GM23338 (cell line): ENCODE measurements around the gene SERPINA1. TPM values are rescaled to one million over a fixed set of nuclear protein-coding genes. Genes with fewer than 3 reads are reported as not detected.

Experiments
- ATAC-seq: fragments of 200-7000 bp; cut with Tn5 transposase; 3 replicates; pipeline ENCODE4 v1.9.1; 2020
- DNase-seq: peaks from one replicate; pipeline ENCODE4 v3.0.0-alpha.2; 2015; ENCODE audit warnings: low spot score
- H2AFZ ChIP-seq: fragments of 200-600 bp; sonication (generic); 2 replicates; pipeline ENCODE4 v1.8.0; 2016; ENCODE audit warnings: antibody characterized with exemption, mild to moderate bottlenecking, moderate library complexity
- H3F3A ChIP-seq: fragments of 200-600 bp; sonication (generic); replicated peaks from 2 replicates; pipeline ENCODE4 v1.8.0; 2017; ENCODE audit warnings: antibody characterized with exemption, mixed run types, low read depth
- H3K27ac ChIP-seq: fragments of 200-600 bp; sonication (generic); 2 replicates; pipeline ENCODE4 v1.6.1; 2016; ENCODE audit warnings: low read depth
- H3K27me3 ChIP-seq: fragments of 200-600 bp; sonication (generic); 2 replicates; pipeline ENCODE4 v1.8.0; 2016; ENCODE audit warnings: mild to moderate bottlenecking, mixed run types, moderate library complexity; ENCODE audit not compliant: insufficient read depth
- H3K36me3 ChIP-seq: fragments of 200-600 bp; sonication (generic); 2 replicates; pipeline ENCODE4 v1.8.0; 2016; ENCODE audit warnings: mild to moderate bottlenecking; ENCODE audit not compliant: insufficient read depth
- H3K4me1 ChIP-seq: fragments of 200-600 bp; sonication (generic); 2 replicates; pipeline ENCODE4 v1.8.0; 2016; ENCODE audit warnings: mild to moderate bottlenecking, moderate library complexity; ENCODE audit not compliant: insufficient read depth
- H3K4me2 ChIP-seq: fragments of 200-600 bp; sonication (generic); 2 replicates; pipeline ENCODE4 v1.7.1; 2017; ENCODE audit warnings: mixed run types
- H3K4me3 ChIP-seq: fragments of 200-600 bp; sonication (generic); 2 replicates; pipeline ENCODE4 v1.6.1; 2016; ENCODE audit warnings: mixed run types
- H3K79me2 ChIP-seq: fragments of 200-600 bp; sonication (generic); replicated peaks from 2 replicates; pipeline ENCODE4 v1.8.0; 2017; ENCODE audit warnings: mild to moderate bottlenecking; ENCODE audit not compliant: insufficient read depth
- H3K9me2 ChIP-seq: fragments of 200-600 bp; sonication (generic); 2 replicates; pipeline ENCODE4 v1.8.0; 2017; ENCODE audit not compliant: insufficient read depth
- H4K20me1 ChIP-seq: fragments of 200-600 bp; sonication (generic); replicated peaks from 2 replicates; pipeline ENCODE4 v1.8.0; 2017; ENCODE audit warnings: mild to moderate bottlenecking; ENCODE audit not compliant: insufficient read depth
- H3K27ac Mint-ChIP-seq: 2 replicates; pipeline ENCODE4 v1.8.0; 2020; ENCODE audit warnings: inconsistent platforms, mild to moderate bottlenecking, moderate library complexity, mixed read lengths
- H3K27me3 Mint-ChIP-seq: 3 replicates; pipeline ENCODE4 v1.8.0; 2022; ENCODE audit warnings: low read depth, mild to moderate bottlenecking, moderate library complexity, mixed read lengths, inconsistent platforms; ENCODE audit not compliant: insufficient read depth, poor library complexity
- H3K36me3 Mint-ChIP-seq: 3 replicates; pipeline ENCODE4 v1.8.0; 2021; ENCODE audit warnings: low read depth, mild to moderate bottlenecking, inconsistent platforms, moderate library complexity, mixed read lengths
- H3K4me1 Mint-ChIP-seq: 3 replicates; pipeline ENCODE4 v1.8.0; 2020; ENCODE audit warnings: mild to moderate bottlenecking, inconsistent platforms, mixed read lengths
- H3K4me3 Mint-ChIP-seq: 3 replicates; pipeline ENCODE4 v1.8.0; 2021; ENCODE audit warnings: moderate library complexity, mild to moderate bottlenecking, inconsistent platforms, mixed read lengths
- H3K9me3 Mint-ChIP-seq: 3 replicates; pipeline ENCODE4 v1.8.0; 2020; ENCODE audit warnings: moderate library complexity, mild to moderate bottlenecking, inconsistent platforms, mixed read lengths
- CREB1 ChIP-seq: fragments of 250-450 bp; sonication (Bioruptor Pico); IDR thresholded peaks from 2 replicates; pipeline ENCODE4 v1.5.0; 2020; ENCODE audit warnings: low read depth, mild to moderate bottlenecking, moderate library complexity
- EZH2 ChIP-seq: fragments of 200-600 bp; sonication (generic); IDR thresholded peaks from one replicate; pipeline ENCODE4 v1.8.0; 2017; ENCODE audit warnings: antibody characterized with exemption, mild to moderate bottlenecking, low read depth; ENCODE audit not compliant: unreplicated experiment
- EZH2phosphoT487 ChIP-seq: fragments of 200-600 bp; sonication (generic); IDR thresholded peaks from one replicate; pipeline ENCODE4 v1.8.1; 2018; ENCODE audit warnings: antibody characterized with exemption; ENCODE audit not compliant: unreplicated experiment
- JUNB ChIP-seq: IDR thresholded peaks from one replicate; pipeline ENCODE4 v1.6.1; 2016; ENCODE audit warnings: antibody characterized with exemption; ENCODE audit not compliant: unreplicated experiment
- NANOG ChIP-seq: IDR thresholded peaks from 2 replicates; pipeline ENCODE4 v1.6.1; 2016; ENCODE audit warnings: antibody characterized with exemption, borderline replicate concordance
- POLR2AphosphoS5 ChIP-seq: IDR thresholded peaks from 2 replicates; pipeline ENCODE4 v1.6.1; 2016; ENCODE audit warnings: antibody characterized with exemption, low read depth
- STAT1 ChIP-seq: IDR thresholded peaks from one replicate; pipeline ENCODE4 v1.6.1; 2016; ENCODE audit warnings: antibody characterized with exemption; ENCODE audit not compliant: unreplicated experiment
- ZNF114 ChIP-seq: fragments of 250-450 bp; sonication (Bioruptor Pico); IDR thresholded peaks from 2 replicates; pipeline ENCODE4 v1.5.0; 2020; ENCODE audit warnings: mild to moderate bottlenecking, moderate library complexity
- ZNF331 ChIP-seq: fragments of 250-450 bp; sonication (Bioruptor Pico); IDR thresholded peaks from 2 replicates; pipeline ENCODE4 v1.5.0; 2020; ENCODE audit warnings: low read depth, mild to moderate bottlenecking, moderate library complexity
- polyA plus RNA-seq: library from polyadenylated mRNA; unstranded; fragments of >200 nt; fragmentation: Nextera tagmentation; extraction: Ambion mirVana; gene quantifications from 2 replicates; pipeline ENCODE4 v1.2.1, GENCODE V29; 2016
- total RNA-seq: library from RNA; depleted of rRNA; stranded (reverse); fragments of >200 nt; shearing (Covaris generic); gene quantifications from 2 replicates; pipeline ENCODE4 v1.2.3, GENCODE V29; 2014
- TF ChIP-seq, protein P1 (sequence below): IDR thresholded peaks from one replicate; pipeline ENCODE4 v1.6.1; 2018; ENCODE audit warnings: antibody characterized with exemption; ENCODE audit not compliant: unreplicated experiment
- TF ChIP-seq, protein P2 (sequence below), 2 experiments: fragments of 200-600 bp in 1 of 2; sonication (generic) in 1 of 2; conservative IDR thresholded peaks; 2 replicates each; pipeline versions ENCODE4 v1.5.1 to v1.6.1; 2016 to 2017; ENCODE audit warnings: antibody characterized with exemption in 2 of 2, low read depth in 2 of 2, mild to moderate bottlenecking in 2 of 2, moderate library complexity in 1 of 2
- TF ChIP-seq, protein P3 (sequence below): IDR thresholded peaks from 2 replicates; pipeline ENCODE4 v1.6.1; 2016; ENCODE audit warnings: antibody characterized with exemption

SERPINA1 gene
- total and polyA plus RNA-seq, 2 experiments from 2014 or later, result not detected

DNA sequence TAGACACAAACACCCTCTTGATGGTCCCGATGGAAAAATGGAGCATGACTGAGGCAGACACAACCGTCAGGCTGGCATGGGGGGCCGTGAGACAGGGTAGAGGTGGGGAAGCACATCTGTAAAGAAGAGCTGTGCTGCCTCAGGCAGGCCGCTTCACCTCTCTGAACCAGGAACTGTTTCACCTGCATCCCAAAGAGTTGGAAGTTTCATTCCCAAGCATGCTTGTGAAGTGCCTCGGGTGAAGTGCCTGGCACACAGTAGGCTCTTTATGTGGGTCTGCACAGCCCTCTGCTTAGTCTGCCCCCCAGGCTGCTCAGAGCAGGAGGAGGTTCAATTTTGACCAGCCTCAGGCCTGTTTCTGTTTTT, 685 bp upstream of the SERPINA1 start:
- Mint-ChIP-seq H3K27ac (no peak overlapping the region), H3K27me3 (peaks cover 12% of the 10 kb centered on the region), H3K4me3 (no peak overlapping the region), H3K9me3 (no peaks in the 10 kb centered on the region; the same call in 2 of the 3 replicates), H3K36me3 (no peaks in the 10 kb centered on the region), H3K4me1 (peaks cover 16% of the 10 kb centered on the region)
- Histone ChIP-seq H4K20me1 (no peaks in the 10 kb centered on the region), H3K4me2 (no peak overlapping the region), H2AFZ (no peak overlapping the region), H3K9me2 (no peaks in the 10 kb centered on the region), H3K36me3 (no peaks in the 10 kb centered on the region), H3K27ac (no peak overlapping the region), H3K27me3 (no peaks in the 10 kb centered on the region), H3K4me3 (no peak overlapping the region), H3K4me1 (peaks cover 4% of the 10 kb centered on the region; the same call in 1 of the 2 replicates), H3K79me2 (no peaks in the 10 kb centered on the region), H3F3A (no peaks in the 10 kb centered on the region)
- no peak for ATAC-seq
- TF ChIP-seq NANOG (no peak), POLR2AphosphoS5 (no peak), ZNF331 (CRISPR knock-in tag) (no peak), ZNF114 (CRISPR knock-in tag) (no peak), JUNB (no peak), STAT1 (no peak), EZH2phosphoT487 (no peak), EZH2 (no peak)
- TF ChIP-seq, protein P1, sequence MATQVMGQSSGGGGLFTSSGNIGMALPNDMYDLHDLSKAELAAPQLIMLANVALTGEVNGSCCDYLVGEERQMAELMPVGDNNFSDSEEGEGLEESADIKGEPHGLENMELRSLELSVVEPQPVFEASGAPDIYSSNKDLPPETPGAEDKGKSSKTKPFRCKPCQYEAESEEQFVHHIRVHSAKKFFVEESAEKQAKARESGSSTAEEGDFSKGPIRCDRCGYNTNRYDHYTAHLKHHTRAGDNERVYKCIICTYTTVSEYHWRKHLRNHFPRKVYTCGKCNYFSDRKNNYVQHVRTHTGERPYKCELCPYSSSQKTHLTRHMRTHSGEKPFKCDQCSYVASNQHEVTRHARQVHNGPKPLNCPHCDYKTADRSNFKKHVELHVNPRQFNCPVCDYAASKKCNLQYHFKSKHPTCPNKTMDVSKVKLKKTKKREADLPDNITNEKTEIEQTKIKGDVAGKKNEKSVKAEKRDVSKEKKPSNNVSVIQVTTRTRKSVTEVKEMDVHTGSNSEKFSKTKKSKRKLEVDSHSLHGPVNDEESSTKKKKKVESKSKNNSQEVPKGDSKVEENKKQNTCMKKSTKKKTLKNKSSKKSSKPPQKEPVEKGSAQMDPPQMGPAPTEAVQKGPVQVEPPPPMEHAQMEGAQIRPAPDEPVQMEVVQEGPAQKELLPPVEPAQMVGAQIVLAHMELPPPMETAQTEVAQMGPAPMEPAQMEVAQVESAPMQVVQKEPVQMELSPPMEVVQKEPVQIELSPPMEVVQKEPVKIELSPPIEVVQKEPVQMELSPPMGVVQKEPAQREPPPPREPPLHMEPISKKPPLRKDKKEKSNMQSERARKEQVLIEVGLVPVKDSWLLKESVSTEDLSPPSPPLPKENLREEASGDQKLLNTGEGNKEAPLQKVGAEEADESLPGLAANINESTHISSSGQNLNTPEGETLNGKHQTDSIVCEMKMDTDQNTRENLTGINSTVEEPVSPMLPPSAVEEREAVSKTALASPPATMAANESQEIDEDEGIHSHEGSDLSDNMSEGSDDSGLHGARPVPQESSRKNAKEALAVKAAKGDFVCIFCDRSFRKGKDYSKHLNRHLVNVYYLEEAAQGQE, result no peak
- TF ChIP-seq, protein P2, sequence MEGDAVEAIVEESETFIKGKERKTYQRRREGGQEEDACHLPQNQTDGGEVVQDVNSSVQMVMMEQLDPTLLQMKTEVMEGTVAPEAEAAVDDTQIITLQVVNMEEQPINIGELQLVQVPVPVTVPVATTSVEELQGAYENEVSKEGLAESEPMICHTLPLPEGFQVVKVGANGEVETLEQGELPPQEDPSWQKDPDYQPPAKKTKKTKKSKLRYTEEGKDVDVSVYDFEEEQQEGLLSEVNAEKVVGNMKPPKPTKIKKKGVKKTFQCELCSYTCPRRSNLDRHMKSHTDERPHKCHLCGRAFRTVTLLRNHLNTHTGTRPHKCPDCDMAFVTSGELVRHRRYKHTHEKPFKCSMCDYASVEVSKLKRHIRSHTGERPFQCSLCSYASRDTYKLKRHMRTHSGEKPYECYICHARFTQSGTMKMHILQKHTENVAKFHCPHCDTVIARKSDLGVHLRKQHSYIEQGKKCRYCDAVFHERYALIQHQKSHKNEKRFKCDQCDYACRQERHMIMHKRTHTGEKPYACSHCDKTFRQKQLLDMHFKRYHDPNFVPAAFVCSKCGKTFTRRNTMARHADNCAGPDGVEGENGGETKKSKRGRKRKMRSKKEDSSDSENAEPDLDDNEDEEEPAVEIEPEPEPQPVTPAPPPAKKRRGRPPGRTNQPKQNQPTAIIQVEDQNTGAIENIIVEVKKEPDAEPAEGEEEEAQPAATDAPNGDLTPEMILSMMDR (conservative IDR thresholded peaks at IDR 0.05; ENCODE audit: low read depth in 2 of 2), result no peak
- no peak for DNase-seq

DNA sequence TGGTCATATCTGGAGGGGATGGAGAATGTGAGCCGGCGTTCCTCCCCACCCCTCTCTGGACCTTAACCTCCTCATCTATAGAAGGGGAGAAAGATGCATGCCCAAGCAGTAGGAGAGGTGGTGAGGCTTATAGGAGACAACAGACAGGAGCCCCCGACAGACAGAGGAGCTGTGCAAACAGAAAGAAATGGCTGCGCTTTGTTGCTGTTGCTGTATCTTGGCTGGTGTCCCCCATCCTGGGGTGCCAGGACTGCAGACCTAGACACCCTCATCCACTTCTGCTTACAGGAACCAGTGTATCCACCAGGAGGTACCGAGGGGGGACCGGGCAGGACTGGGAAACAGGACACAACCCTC, 397 bp downstream of the SERPINA1 start:
- DNase-seq (no peak), ATAC-seq (no peak)
- H3K36me3 Mint-ChIP-seq, result no peaks in the 10 kb centered on the region
- no peak overlapping the region for H3K27ac Mint-ChIP-seq
- H3K9me3 Mint-ChIP-seq, result no peaks in the 10 kb centered on the region; the same call in 2 of the 3 replicates
- Histone ChIP-seq H3K9me2 (no peaks in the 10 kb centered on the region), H3K4me1 (peaks cover 11% of the 10 kb centered on the region; the same call in 1 of the 2 replicates), H2AFZ (0 out of 2 replicates have a peak overlapping the region, but pooled peaks have one; percentile 38), H3K36me3 (no peaks in the 10 kb centered on the region), H4K20me1 (no peaks in the 10 kb centered on the region), H3K27ac (no peak overlapping the region), H3K4me2 (no peak overlapping the region), H3K4me3 (no peak overlapping the region), H3K79me2 (no peaks in the 10 kb centered on the region), H3F3A (no peaks in the 10 kb centered on the region), H3K27me3 (no peaks in the 10 kb centered on the region)
- peaks cover 12% of the 10 kb centered on the region for H3K27me3 Mint-ChIP-seq
- peaks cover 19% of the 10 kb centered on the region for H3K4me1 Mint-ChIP-seq
- no peak overlapping the region for H3K4me3 Mint-ChIP-seq
- TF ChIP-seq CREB1 (no peak), ZNF114 (CRISPR knock-in tag) (no peak), EZH2 (no peak)
- TF ChIP-seq, protein P3, sequence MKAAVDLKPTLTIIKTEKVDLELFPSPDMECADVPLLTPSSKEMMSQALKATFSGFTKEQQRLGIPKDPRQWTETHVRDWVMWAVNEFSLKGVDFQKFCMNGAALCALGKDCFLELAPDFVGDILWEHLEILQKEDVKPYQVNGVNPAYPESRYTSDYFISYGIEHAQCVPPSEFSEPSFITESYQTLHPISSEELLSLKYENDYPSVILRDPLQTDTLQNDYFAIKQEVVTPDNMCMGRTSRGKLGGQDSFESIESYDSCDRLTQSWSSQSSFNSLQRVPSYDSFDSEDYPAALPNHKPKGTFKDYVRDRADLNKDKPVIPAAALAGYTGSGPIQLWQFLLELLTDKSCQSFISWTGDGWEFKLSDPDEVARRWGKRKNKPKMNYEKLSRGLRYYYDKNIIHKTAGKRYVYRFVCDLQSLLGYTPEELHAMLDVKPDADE, result no peak
